NCI-H146 treated with DMSO at 0.1 percent for 48 hours (cell line): Measurements from ENCODE around the gene EPHA4.
"Not testable (repeated sequence)": the region's sequence is repeated elsewhere in the genome, so short reads cannot be mapped to it uniquely, and the experiment has no call there.

Experiments used
- DNase-seq: peaks from one replicate; lab custom pipeline; 2025; ENCODE audit not compliant: unreplicated experiment; lab: John Stamatoyannopoulos, UW

Gene EPHA4

GRCh38 chr2:221541131-221541735, 30.9 kb downstream of the EPHA4 start:
- no peak for DNase-seq

GRCh38 chr2:221539246-221539645, 32.9 kb downstream of the EPHA4 start:
- DNase-seq = no peak

GRCh38 chr2:221535824-221536223, 36.3 kb downstream of the EPHA4 start:
- DNase-seq = no peak

- DNase-seq = no peak
These were observed 38.8 kb downstream of the EPHA4 start for GRCh38 chr2:221533299-221533698.

- DNase-seq = no peak
These were observed 39.5 kb downstream of the EPHA4 start for GRCh38 chr2:221532641-221533040.

- DNase-seq = no peak
These were observed 41.5 kb downstream of the EPHA4 start for GRCh38 chr2:221530653-221531037.

GRCh38 chr2:221529943-221530652, 42.0 kb downstream of the EPHA4 start:
- DNase-seq = peak; percentile 15

- no peak for DNase-seq
These were observed 42.7 kb downstream of the EPHA4 start for GRCh38 chr2:221529177-221529942.

- DNase-seq = no peak
These were observed 44.3 kb downstream of the EPHA4 start for GRCh38 chr2:221527776-221528309.

- DNase-seq = no peak
These were observed 47.9 kb downstream of the EPHA4 start for GRCh38 chr2:221524158-221524557.

- DNase-seq = no peak
These were observed 50.8 kb downstream of the EPHA4 start for GRCh38 chr2:221521233-221521845.

GRCh38 chr2:221518935-221519625, 53.0 kb downstream of the EPHA4 start:
- no peak for DNase-seq

- no peak for DNase-seq
These were observed 53.7 kb downstream of the EPHA4 start for GRCh38 chr2:221518201-221518934.

- DNase-seq = no peak
These were observed 54.4 kb downstream of the EPHA4 start for GRCh38 chr2:221517696-221518151.

GRCh38 chr2:221517146-221517695, 54.9 kb downstream of the EPHA4 start:
- DNase-seq = no peak

GRCh38 chr2:221515864-221516263, 56.2 kb downstream of the EPHA4 start:
- DNase-seq = no peak

GRCh38 chr2:221514305-221515040, 57.6 kb downstream of the EPHA4 start:
- DNase-seq = no peak

GRCh38 chr2:221513232-221513631, 58.9 kb downstream of the EPHA4 start:
- no peak for DNase-seq

GRCh38 chr2:221511325-221511724, 60.8 kb downstream of the EPHA4 start:
- not testable (repeated sequence) for DNase-seq
